Prostate gland (tissue), 2 donors: ENCODE data around the gene GMDS. TPM values are rescaled to one million over a fixed set of nuclear protein-coding genes. Genes with fewer than 3 reads are reported as not detected.

Experiments used
- DNase-seq: peaks from one replicate; pipeline ENCODE4 v3.0.0-alpha.2; 2019; ENCODE audit warnings: low spot score
- H3K27ac ChIP-seq, 2 donors: fragments of 200-600 bp; sonication (generic); 2 replicates each; pipeline ENCODE4 v1.5.1; 2017 to 2019
- H3K27me3 ChIP-seq: fragments of 200-600 bp; sonication (generic); replicated peaks from 2 replicates; pipeline ENCODE4 v1.5.1; 2019; ENCODE audit not compliant: insufficient read depth
- H3K36me3 ChIP-seq, 2 donors: fragments of 200-600 bp; sonication (generic); 1 replicate in 1 of 2; 2 replicates in 1 of 2; pipeline versions ENCODE4 v1.5.1 to v1.8.1; 2017 to 2019
- H3K4me1 ChIP-seq: fragments of 200-600 bp; sonication (generic); replicated peaks from 2 replicates; pipeline ENCODE4 v1.5.1; 2019
- H3K4me3 ChIP-seq, 2 donors: fragments of 200-600 bp; sonication (generic); 2 replicates each; pipeline ENCODE4 v1.5.1; 2017 to 2019
- H3K9me3 ChIP-seq: fragments of 200-600 bp; sonication (generic); 2 replicates; pipeline ENCODE4 v1.5.1; 2017
- POLR2A ChIP-seq: fragments of 450-650 bp; IDR thresholded peaks from one replicate; pipeline ENCODE4 v1.6.1; 2016; ENCODE audit warnings: antibody characterized with exemption, mild to moderate bottlenecking
- POLR2AphosphoS5 ChIP-seq: sonication (generic); formaldehyde crosslinking; IDR thresholded peaks from one replicate; pipeline ENCODE4 v1.6.1; 2017; ENCODE audit warnings: antibody characterized with exemption
- WGBS: methylation state at CpG from one replicate; pipeline ENCODE4 v1.1.5; 2018; 5-methylcytosine and 5-hydroxymethylcytosine counted together
- intact Hi-C: fragments of 100-400 bp; cut with DNase I; formaldehyde crosslinking; loops from one replicate; pipeline ENCODE4 v1.14.2; 2022
- total RNA-seq, 2 donors: library from RNA; depleted of rRNA; stranded (reverse); fragments of >200 nt; gene quantifications; one replicate each; pipeline ENCODE4 v1.1.0, GENCODE V29; 2016
- TF ChIP-seq, protein P1 (sequence below), 4 experiments: fragments of 200-600 bp in 2 of 4; fragments of 450-650 bp in 2 of 4; sonication (generic) in 2 of 4; IDR thresholded peaks; 1 replicate in 3 of 4; 2 replicates in 1 of 4; pipeline ENCODE4 v1.5.1; 2016 to 2019; ENCODE audit warnings: antibody characterized with exemption in 4 of 4, mild to moderate bottlenecking in 2 of 4, moderate library complexity in 2 of 4

The GMDS gene
- total RNA-seq, 2 donors from 2014 or later, result 24.9 to 29.9 TPM

DNA sequence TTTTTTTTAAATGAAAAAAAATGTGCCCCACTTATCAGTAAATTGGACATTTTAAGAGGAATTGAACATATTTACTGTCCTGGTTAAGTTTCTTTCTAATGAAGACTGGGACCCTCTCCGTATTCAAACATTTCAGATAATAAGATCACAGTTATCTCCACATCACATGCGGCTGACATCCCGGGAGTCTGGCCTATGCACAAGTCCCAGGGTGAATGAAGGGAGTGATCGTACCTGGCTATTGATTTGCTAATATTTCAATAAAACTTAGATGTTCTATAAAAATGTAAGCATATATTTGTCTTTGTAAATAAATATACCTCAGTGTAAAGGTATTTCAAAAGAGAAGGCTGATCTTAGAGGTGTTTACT, 577.6 kb downstream of the GMDS start:
- Histone ChIP-seq H3K4me1 (no peaks in the 10 kb centered on the region), H3K27ac (no peak overlapping the region), H3K9me3 (no peaks in the 10 kb centered on the region), H3K27me3 (no peaks in the 10 kb centered on the region), H3K4me3 (no peak overlapping the region), H3K36me3 (no peaks in the 10 kb centered on the region)
- DNase-seq, result no peak
- intact Hi-C loops, result no loop called here
- WGBS, result 64% methylated on average over 4 of the region's 4 CpGs
- no peak for TF ChIP-seq POLR2A
- TF ChIP-seq POLR2AphosphoS5, result no peak
- TF ChIP-seq, protein P1, sequence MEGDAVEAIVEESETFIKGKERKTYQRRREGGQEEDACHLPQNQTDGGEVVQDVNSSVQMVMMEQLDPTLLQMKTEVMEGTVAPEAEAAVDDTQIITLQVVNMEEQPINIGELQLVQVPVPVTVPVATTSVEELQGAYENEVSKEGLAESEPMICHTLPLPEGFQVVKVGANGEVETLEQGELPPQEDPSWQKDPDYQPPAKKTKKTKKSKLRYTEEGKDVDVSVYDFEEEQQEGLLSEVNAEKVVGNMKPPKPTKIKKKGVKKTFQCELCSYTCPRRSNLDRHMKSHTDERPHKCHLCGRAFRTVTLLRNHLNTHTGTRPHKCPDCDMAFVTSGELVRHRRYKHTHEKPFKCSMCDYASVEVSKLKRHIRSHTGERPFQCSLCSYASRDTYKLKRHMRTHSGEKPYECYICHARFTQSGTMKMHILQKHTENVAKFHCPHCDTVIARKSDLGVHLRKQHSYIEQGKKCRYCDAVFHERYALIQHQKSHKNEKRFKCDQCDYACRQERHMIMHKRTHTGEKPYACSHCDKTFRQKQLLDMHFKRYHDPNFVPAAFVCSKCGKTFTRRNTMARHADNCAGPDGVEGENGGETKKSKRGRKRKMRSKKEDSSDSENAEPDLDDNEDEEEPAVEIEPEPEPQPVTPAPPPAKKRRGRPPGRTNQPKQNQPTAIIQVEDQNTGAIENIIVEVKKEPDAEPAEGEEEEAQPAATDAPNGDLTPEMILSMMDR (IDR thresholded peaks at IDR 0.05), result no peak

DNA sequence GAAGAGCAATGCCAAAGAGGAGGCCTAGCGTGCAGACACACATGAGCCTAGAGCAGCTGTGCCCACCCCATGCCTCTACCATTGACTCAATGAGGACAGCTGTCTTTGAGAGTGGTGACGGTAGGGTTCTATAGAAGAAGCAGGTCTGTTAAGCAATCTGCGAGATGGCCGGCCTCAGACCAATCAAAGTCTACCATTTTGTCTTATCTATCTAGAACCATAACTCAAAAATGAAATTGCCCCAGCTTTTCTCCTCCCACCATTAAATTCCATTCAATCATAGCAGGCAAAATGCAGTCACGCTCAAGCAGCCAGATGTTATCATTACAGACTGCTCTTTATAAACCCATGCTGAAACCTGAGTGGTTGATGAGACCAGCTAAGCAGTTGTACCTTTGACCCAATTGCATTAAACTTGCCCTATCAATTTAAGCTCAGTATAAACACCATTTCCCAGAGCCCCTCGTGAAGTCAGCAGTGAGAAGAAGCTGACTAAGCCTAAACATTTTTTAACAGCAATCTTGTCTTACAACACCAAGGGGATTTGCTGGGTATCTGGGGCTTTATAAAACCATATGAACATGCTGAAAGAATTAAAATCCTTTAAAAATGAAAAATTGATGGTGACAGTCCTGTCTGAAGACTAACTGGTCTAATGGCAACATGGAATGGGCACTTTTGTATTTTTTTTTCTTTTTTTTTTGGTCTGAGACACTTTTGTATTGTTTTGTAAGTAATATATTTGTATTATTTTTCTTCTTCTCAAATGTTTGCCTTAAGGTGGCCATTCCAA, 578.2 kb downstream of the GMDS start:
- intact Hi-C loops, result no loop called here
- no peaks in the 10 kb centered on the region for H3K27me3 ChIP-seq
- TF ChIP-seq POLR2AphosphoS5, result no peak
- TF ChIP-seq, protein P1 (IDR thresholded peaks at IDR 0.05), result no peak
- no peak for TF ChIP-seq POLR2A
- H3K4me1 ChIP-seq, result no peaks in the 10 kb centered on the region
- H3K9me3 ChIP-seq, result no peaks in the 10 kb centered on the region
- H3K4me3 ChIP-seq, result no peak overlapping the region
- H3K36me3 ChIP-seq, result no peaks in the 10 kb centered on the region
- H3K27ac ChIP-seq, result no peak overlapping the region
- DNase-seq, result no peak
- WGBS, result 91% methylated on average over 6 of the region's 6 CpGs

DNA sequence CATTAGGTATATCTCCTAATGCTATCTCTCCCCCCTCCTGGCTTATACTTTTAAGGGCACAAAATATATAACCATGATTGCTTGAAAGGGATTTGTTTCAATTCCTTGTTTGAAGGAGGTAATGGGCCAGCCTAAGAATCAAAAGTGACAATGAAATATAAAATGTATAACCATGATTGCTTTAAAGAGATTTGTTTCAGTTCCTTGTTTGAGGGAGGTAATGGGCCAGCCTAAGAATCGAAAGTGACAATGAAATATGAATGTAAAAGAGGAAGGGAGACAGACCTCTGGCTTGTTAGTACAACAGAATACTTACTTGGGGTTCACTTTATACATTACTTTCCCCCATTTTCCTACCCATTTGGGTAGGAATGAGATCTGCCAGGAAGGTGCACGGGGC, 580.2 kb downstream of the GMDS start:
- no peak for DNase-seq
- Histone ChIP-seq H3K9me3 (no peaks in the 10 kb centered on the region), H3K4me3 (no peak overlapping the region), H3K36me3 (no peaks in the 10 kb centered on the region), H3K27ac (no peak overlapping the region), H3K27me3 (no peaks in the 10 kb centered on the region), H3K4me1 (no peaks in the 10 kb centered on the region)
- TF ChIP-seq, protein P1 (IDR thresholded peaks at IDR 0.05), result no peak
- TF ChIP-seq POLR2A (no peak), POLR2AphosphoS5 (no peak)
- 89% methylated on average over 2 of the region's 2 CpGs for WGBS
- intact Hi-C loops, result no loop called here

DNA sequence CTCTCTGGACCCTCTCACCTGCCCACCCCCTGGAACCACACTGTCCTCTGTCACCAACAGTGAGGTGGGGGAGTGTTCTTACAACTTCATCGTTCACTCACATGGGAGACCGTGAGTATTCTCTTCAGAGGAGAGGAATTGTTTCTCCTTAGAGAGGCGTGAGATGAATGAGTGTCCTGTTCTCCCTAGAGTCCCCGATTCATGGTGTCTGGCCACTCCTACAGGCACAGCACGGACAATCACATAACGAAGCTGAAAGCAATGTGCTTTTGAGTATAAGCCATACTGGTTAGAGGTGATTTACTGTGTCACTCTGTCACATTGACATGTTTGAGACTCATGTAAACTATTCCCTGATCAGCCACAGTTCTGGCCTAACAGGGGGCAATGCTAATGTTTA, 581.1 kb downstream of the GMDS start:
- Histone ChIP-seq H3K36me3 (no peaks in the 10 kb centered on the region), H3K4me3 (no peak overlapping the region), H3K4me1 (no peaks in the 10 kb centered on the region), H3K9me3 (no peaks in the 10 kb centered on the region), H3K27ac (no peak overlapping the region), H3K27me3 (no peaks in the 10 kb centered on the region)
- DNase-seq, result no peak
- TF ChIP-seq POLR2A, result no peak
- TF ChIP-seq, protein P1 (IDR thresholded peaks at IDR 0.05), result no peak
- no peak for TF ChIP-seq POLR2AphosphoS5
- WGBS, result 79% methylated on average over 6 of the region's 6 CpGs
- intact Hi-C loops, result no loop called here

DNA sequence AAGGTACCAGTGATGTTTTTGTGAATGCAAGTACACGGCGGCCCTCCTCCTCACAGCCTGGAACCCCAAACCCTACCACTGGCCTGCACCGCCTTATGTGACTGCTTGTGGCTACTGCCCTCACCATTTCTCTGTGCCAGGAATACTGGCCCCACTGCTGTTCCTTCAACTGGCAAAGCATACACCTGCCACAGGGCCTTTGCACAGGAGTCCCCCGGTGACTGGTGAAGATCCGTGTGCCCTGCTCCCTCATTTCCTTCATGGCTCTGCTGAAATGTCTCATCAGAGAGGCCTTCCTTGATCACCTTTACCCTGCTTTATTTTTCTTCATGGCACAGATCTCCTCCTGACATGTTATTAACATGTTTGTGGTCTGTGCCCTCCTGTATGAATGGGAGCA, 581.9 kb downstream of the GMDS start:
- no peaks in the 10 kb centered on the region for H3K27me3 ChIP-seq
- H3K27ac ChIP-seq, result no peak overlapping the region
- H3K9me3 ChIP-seq, result no peaks in the 10 kb centered on the region
- H3K36me3 ChIP-seq, result no peaks in the 10 kb centered on the region
- no peaks in the 10 kb centered on the region for H3K4me1 ChIP-seq
- 97% methylated on average over 5 of the region's 5 CpGs for WGBS
- TF ChIP-seq, protein P1 (IDR thresholded peaks at IDR 0.05), result no peak
- intact Hi-C loops, result no loop called here
- H3K4me3 ChIP-seq, result no peak overlapping the region
- no peak for DNase-seq
